Erythroblast (primary cell): ENCODE measurements around the gene YAF2.
"Not testable (repeated sequence)": the region's sequence is repeated elsewhere in the genome, so short reads cannot be mapped to it uniquely, and the experiment has no call there.

Source experiments
- GATA1 ChIP-seq: IDR thresholded peaks from 2 replicates; pipeline ENCODE4 v1.6.1; 2011; ENCODE audit warnings: low read depth, mild to moderate bottlenecking, control low read depth, low read length, moderate library complexity
- POLR2A ChIP-seq: IDR thresholded peaks from 2 replicates; pipeline ENCODE4 v1.6.1; 2011; ENCODE audit warnings: mild to moderate bottlenecking, low read length

DNA sequence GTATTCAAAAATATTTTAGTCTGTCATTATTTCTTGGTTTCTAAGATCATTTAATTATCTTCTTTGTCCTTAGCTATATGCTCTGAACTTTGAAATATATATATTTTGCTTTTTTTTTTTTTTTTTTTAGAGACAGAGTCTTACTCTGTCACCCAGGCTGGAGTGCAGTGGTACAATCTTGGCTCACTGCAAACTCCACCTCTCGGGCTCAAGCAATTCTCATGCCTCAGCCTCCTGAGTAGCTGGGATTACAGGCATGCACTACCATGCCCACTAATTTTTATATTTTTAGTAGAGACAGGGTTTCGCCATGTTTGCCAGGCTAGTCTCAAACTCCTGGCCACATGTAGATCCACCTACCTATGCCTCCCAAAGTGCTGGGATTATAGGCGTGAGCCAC is 49.8 kb downstream of the YAF2 start:
- TF ChIP-seq POLR2A, GATA1: not testable (repeated sequence)
